AG04450 (cell line): ENCODE data around the gene LYPD6. TPM values are rescaled to one million over a fixed set of nuclear protein-coding genes. Genes with fewer than 3 reads are reported as not detected.

Experiments used
- CTCF ChIA-PET: fragments of 300-600, 350-600 bp; formaldehyde crosslinking; extraction: SDS; loops from one replicate; lab custom pipeline; 2022; ENCODE audit warnings: antibody characterized with exemption, inconsistent platforms; lab: Charles Lee
- POLR2A ChIA-PET: fragments of 350-600 bp; formaldehyde crosslinking; extraction: SDS; loops from one replicate; lab custom pipeline; 2021; ENCODE audit warnings: antibody characterized with exemption, inconsistent platforms; lab: Yijun Ruan, JAX
- DNase-seq: peaks from one replicate; pipeline ENCODE4 v3.0.0-alpha.2; 2011; ENCODE audit warnings: low read depth, low spot score
- H3K27ac ChIP-seq: one replicate; pipeline ENCODE4 v1.5.1; 2012; ENCODE audit warnings: low read depth, low read length, control low read depth
- H3K27me3 ChIP-seq: one replicate; pipeline ENCODE4 v1.6.0; 2012; ENCODE audit warnings: low read length; ENCODE audit not compliant: control insufficient read depth, insufficient read depth
- H3K4me3 ChIP-seq: 2 replicates; pipeline ENCODE4 v1.5.1; 2011; ENCODE audit warnings: mild to moderate bottlenecking, low read depth, low read length, control low read depth
- H3K9me3 ChIP-seq: 2 replicates; pipeline ENCODE4 v1.5.1; 2012; ENCODE audit warnings: low read length; ENCODE audit not compliant: control insufficient read depth, insufficient read depth
- polyA plus RNA-seq: library from polyadenylated mRNA; depleted of rRNA; stranded (reverse); fragments of >200 nt; gene quantifications from 2 replicates; pipeline ENCODE4 v1.2.3, GENCODE V29; 2011
- TF ChIP-seq, protein P1 (sequence below): IDR thresholded peaks from 2 replicates; pipeline ENCODE4 v1.5.1; 2011; ENCODE audit warnings: low read depth, low read length, control low read depth, inconsistent platforms

The LYPD6 gene
- polyA plus RNA-seq, 1 experiment, result 1.3 TPM

DNA sequence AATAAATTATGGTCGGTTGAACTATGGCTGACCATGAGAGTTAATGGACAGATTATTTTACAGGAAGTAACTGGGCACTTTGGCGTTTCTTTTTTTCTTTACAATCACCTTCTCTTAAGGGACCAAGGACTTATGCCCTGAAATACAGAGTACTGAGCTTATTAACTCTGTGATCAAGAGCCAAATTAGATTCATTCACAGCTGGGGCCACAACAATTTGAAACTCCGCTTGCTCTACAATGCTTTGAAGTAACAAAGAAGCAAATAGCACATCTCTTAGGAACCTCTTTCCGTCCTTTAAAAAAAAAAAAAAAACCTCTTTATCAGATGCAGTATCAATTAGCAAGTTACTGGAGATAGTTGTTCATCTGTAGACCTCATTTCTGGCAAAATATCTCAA is 112.0 kb downstream of the LYPD6 start:
- no peak overlapping the region for H3K27ac ChIP-seq
- H3K4me3 ChIP-seq, result no peak overlapping the region
- no peaks in the 10 kb centered on the region for H3K27me3 ChIP-seq
- no peaks in the 10 kb centered on the region for H3K9me3 ChIP-seq
- ChIA-PET CTCF (no interaction called here), POLR2A (no interaction called here)
- DNase-seq, result no peak
- TF ChIP-seq, protein P1, sequence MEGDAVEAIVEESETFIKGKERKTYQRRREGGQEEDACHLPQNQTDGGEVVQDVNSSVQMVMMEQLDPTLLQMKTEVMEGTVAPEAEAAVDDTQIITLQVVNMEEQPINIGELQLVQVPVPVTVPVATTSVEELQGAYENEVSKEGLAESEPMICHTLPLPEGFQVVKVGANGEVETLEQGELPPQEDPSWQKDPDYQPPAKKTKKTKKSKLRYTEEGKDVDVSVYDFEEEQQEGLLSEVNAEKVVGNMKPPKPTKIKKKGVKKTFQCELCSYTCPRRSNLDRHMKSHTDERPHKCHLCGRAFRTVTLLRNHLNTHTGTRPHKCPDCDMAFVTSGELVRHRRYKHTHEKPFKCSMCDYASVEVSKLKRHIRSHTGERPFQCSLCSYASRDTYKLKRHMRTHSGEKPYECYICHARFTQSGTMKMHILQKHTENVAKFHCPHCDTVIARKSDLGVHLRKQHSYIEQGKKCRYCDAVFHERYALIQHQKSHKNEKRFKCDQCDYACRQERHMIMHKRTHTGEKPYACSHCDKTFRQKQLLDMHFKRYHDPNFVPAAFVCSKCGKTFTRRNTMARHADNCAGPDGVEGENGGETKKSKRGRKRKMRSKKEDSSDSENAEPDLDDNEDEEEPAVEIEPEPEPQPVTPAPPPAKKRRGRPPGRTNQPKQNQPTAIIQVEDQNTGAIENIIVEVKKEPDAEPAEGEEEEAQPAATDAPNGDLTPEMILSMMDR, result no peak

DNA sequence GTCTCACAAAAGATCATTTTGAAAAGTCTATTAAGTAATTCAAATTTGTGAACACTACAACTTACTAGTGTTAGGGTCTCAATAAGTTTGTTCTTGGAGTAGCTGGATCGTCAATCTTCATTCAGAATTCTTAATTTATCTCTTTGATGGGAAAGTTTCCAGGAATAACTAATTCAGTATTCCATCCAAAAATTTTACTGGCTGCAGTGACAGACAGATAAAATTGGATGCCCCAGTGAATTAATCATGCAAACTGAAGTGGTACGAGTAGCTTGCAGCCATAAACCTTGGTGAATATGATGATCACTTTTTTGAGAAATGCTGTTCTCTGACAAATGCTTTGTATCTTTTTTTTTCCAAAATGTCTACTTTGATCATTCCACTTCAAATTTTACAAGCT is 112.8 kb downstream of the LYPD6 start:
- POLR2A ChIA-PET, result no interaction called here
- TF ChIP-seq, protein P1, result no peak

DNA sequence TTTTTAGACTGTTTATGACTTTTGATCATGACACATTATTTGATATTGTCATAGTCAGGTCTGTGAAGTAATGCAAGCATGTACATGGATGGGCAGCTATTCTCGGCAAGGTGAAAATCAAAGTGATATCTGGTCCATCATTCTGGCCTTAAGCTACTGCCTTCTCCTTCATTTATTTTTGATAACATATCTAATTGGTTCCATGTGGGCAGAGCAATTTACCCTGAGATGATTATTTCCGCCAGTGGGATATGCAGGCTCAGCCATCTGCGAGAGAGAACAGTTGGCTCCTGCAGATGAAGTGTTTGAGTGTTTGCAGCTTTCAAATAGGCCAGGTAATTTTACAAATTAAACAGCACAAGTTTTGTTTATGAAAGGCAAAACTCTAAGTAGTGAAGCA is 116.4 kb downstream of the LYPD6 start:
- no peak for DNase-seq
- no peaks in the 10 kb centered on the region for H3K9me3 ChIP-seq
- TF ChIP-seq, protein P1, result no peak
- CTCF ChIA-PET, result no interaction called here
- POLR2A ChIA-PET, result no interaction called here
- H3K27ac ChIP-seq, result no peak overlapping the region
- no peak overlapping the region for H3K4me3 ChIP-seq
- H3K27me3 ChIP-seq, result no peaks in the 10 kb centered on the region

More for the DNA sequence above, 112.8 kb downstream of the LYPD6 start:
- Histone ChIP-seq H3K27ac (no peak overlapping the region), H3K4me3 (no peak overlapping the region), H3K9me3 (no peaks in the 10 kb centered on the region), H3K27me3 (no peaks in the 10 kb centered on the region)
- CTCF ChIA-PET, result no interaction called here
- DNase-seq, result no peak

DNA sequence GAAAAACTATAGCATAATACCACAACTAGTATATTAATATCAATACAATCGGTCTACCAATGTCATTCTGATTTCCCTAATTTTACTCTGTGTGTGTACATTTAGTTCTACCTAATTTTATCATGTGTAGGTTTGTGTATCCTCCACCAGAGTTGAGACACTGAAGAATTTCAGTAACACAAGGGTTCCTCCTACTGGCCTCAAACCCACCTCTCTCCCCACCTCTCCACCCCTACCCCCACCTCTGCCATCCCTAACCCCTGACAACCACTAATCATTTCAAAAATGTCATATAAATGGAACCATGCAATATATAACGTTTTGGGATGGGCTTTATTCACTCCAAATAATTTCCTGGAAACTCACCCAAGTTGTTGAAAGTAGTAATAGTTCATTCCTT is 117.9 kb downstream of the LYPD6 start:
- H3K4me3 ChIP-seq, result no peak overlapping the region
- no peaks in the 10 kb centered on the region for H3K27me3 ChIP-seq
- no peak overlapping the region for H3K27ac ChIP-seq
- TF ChIP-seq, protein P1, result no peak
- no peak for DNase-seq
- H3K9me3 ChIP-seq, result no peaks in the 10 kb centered on the region
- CTCF ChIA-PET, result no interaction called here
- POLR2A ChIA-PET, result no interaction called here

DNA sequence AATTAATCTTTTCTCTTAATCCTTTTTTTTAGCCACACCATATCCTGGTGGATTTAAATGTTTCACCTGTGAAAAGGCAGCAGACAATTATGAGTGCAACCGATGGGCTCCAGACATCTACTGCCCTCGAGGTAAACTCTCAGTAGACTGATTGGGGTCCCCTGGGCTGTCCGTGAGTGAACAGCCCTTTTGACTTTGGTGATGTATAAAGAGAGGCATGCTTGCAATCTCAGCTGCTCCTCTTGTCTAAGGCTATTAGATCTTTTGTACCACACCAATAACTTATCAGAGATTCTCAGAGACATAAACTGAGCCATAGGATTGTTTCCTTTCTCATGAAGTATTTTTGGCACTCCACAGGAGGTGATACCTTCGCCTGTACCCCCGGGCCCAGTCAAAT is 118.6 kb downstream of the LYPD6 start:
- Histone ChIP-seq H3K9me3 (no peaks in the 10 kb centered on the region), H3K27ac (no peak overlapping the region), H3K4me3 (no peak overlapping the region), H3K27me3 (no peaks in the 10 kb centered on the region)
- TF ChIP-seq, protein P1, result no peak
- ChIA-PET POLR2A (no interaction called here), CTCF (no interaction called here)
- no peak for DNase-seq
